MM.1S (cell line): Measurements from ENCODE around the gene CELF4.

ENCODE experiments used
- DNase-seq: peaks from one replicate; pipeline ENCODE4 v3.0.0-alpha.2; 2015
- H2AFZ ChIP-seq: fragments of 300-600 bp; sonication (generic); 2 replicates; pipeline ENCODE4 v1.6.0; 2016; ENCODE audit warnings: antibody characterized with exemption, low read length
- H3F3A ChIP-seq: fragments of 300-600 bp; sonication (generic); 2 replicates; pipeline ENCODE4 v1.6.1; 2016; ENCODE audit warnings: mild to moderate bottlenecking, antibody characterized with exemption, low read length, moderate library complexity, mixed read lengths; ENCODE audit not compliant: insufficient read depth
- H3K27ac ChIP-seq: fragments of 300-600 bp; sonication (generic); 2 replicates; pipeline ENCODE4 v1.5.1; 2016; ENCODE audit warnings: mild to moderate bottlenecking, low read length
- H3K27me3 ChIP-seq: fragments of 300-600 bp; sonication (generic); replicated peaks from 2 replicates; pipeline ENCODE4 v1.6.0; 2016; ENCODE audit warnings: low read length; ENCODE audit not compliant: insufficient read depth
- H3K36me3 ChIP-seq: fragments of 300-600 bp; sonication (generic); replicated peaks from 2 replicates; pipeline ENCODE4 v1.6.1; 2016; ENCODE audit warnings: mild to moderate bottlenecking, low read length, mixed read lengths; ENCODE audit not compliant: insufficient read depth
- H3K4me1 ChIP-seq: fragments of 300-600 bp; sonication (generic); 2 replicates; pipeline ENCODE4 v1.6.1; 2016; ENCODE audit warnings: low read length, mixed read lengths
- H3K4me2 ChIP-seq: fragments of 300-600 bp; sonication (generic); 2 replicates; pipeline ENCODE4 v1.6.0; 2016; ENCODE audit warnings: low read depth, low read length
- H3K4me3 ChIP-seq: fragments of 300-600 bp; sonication (generic); 2 replicates; pipeline ENCODE4 v1.5.1; 2016; ENCODE audit warnings: low read length, mixed read lengths
- H3K79me2 ChIP-seq: fragments of 300-600 bp; sonication (generic); 2 replicates; pipeline ENCODE4 v1.6.1; 2016; ENCODE audit warnings: mixed run types, low read length, mixed read lengths
- H3K9ac ChIP-seq: fragments of 300-600 bp; sonication (generic); 2 replicates; pipeline ENCODE4 v1.6.1; 2016; ENCODE audit warnings: low read length, mixed read lengths
- H3K9me2 ChIP-seq: fragments of 300-600 bp; sonication (generic); replicated peaks from 2 replicates; pipeline ENCODE4 v1.6.1; 2016; ENCODE audit warnings: mild to moderate bottlenecking, low read length, mixed read lengths; ENCODE audit not compliant: insufficient read depth
- H3K9me3 ChIP-seq: fragments of 300-600 bp; sonication (generic); replicated peaks from 2 replicates; pipeline ENCODE4 v1.6.1; 2016; ENCODE audit warnings: mild to moderate bottlenecking, low read length, mixed read lengths; ENCODE audit not compliant: insufficient read depth
- H4K20me1 ChIP-seq: fragments of 300-600 bp; sonication (generic); 2 replicates; pipeline ENCODE4 v1.6.1; 2016; ENCODE audit warnings: mild to moderate bottlenecking, low read length, moderate library complexity, mixed read lengths; ENCODE audit not compliant: insufficient read depth
- CTCF ChIP-seq: fragments of 300-600 bp; sonication (generic); IDR thresholded peaks from 2 replicates; pipeline ENCODE4 v1.5.1; 2016; ENCODE audit warnings: antibody characterized with exemption, low read length, mixed read lengths
- EZH2 ChIP-seq: fragments of 300-600 bp; sonication (generic); optimal IDR thresholded peaks from 2 replicates; pipeline ENCODE3; 2017; ENCODE audit warnings: low read depth, mild to moderate bottlenecking, antibody characterized with exemption, low read length, mixed read lengths
- EZH2phosphoT487 ChIP-seq: fragments of 300-600 bp; sonication (generic); IDR thresholded peaks from 2 replicates; pipeline ENCODE4 v1.6.1; 2018; ENCODE audit warnings: antibody characterized with exemption, low read length

CELF4 gene

DNA sequence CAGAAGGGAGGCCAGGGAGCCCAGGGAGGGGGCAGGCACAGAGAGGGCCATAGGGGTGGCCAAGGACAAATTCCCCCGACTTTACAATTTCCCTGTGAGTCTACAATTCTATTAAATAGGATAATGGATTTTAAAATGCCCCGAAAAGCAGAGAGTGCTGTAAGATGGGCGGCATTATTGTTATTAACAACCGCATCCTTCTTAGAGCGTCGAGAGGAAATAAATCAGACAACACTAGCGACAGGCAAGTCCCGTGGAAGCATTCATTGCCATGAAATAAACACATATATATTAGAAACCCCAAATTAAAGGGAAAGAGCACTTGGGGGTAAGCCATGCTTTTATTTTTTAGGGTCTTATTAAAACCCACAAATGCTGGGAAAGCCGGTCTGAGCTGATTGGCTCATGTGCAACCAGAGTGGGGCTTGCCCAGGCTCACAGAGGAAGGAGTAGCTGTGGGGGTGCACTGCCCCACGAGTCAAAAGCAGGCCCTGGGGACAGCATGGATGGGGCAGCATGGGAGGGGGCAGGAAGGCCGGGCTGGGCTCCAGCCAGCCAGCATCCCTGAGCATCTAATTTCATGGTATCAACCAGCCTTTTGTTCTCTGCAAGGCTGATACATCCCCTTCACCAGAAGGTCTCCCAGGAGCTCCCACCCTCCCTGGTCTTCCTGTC is 187.1 kb downstream of the CELF4 start:
- Histone ChIP-seq H3K27me3 (0 out of 2 replicates have a peak, but pooled peaks cover 4% of the 10 kb centered on the region), H3K4me3 (no peak overlapping the region), H3F3A (no peaks in the 10 kb centered on the region), H3K79me2 (no peaks in the 10 kb centered on the region), H4K20me1 (no peaks in the 10 kb centered on the region), H3K9ac (no peak overlapping the region), H3K36me3 (no peaks in the 10 kb centered on the region), H3K4me2 (no peak overlapping the region), H3K4me1 (no peaks in the 10 kb centered on the region), H3K9me2 (no peaks in the 10 kb centered on the region), H3K27ac (no peak overlapping the region), H2AFZ (no peak overlapping the region), H3K9me3 (no peaks in the 10 kb centered on the region)
- no peak for TF ChIP-seq CTCF
- no peak for TF ChIP-seq EZH2
- no peak for TF ChIP-seq EZH2phosphoT487
- no peak for DNase-seq

- no peak for DNase-seq
- H3K4me1 ChIP-seq, result no peaks in the 10 kb centered on the region
- H3K4me2 ChIP-seq, result no peak overlapping the region
- no peaks in the 10 kb centered on the region for H3K79me2 ChIP-seq
- H2AFZ ChIP-seq, result no peak overlapping the region
- H3K27ac ChIP-seq, result no peak overlapping the region
- no peaks in the 10 kb centered on the region for H4K20me1 ChIP-seq
- H3K36me3 ChIP-seq, result no peaks in the 10 kb centered on the region
- H3K9me3 ChIP-seq, result no peaks in the 10 kb centered on the region
- no peak overlapping the region for H3K4me3 ChIP-seq
- H3K27me3 ChIP-seq, result 0 out of 2 replicates have a peak, but pooled peaks cover 4% of the 10 kb centered on the region
- H3K9me2 ChIP-seq, result no peaks in the 10 kb centered on the region
- no peaks in the 10 kb centered on the region for H3F3A ChIP-seq
- no peak for TF ChIP-seq EZH2phosphoT487
- no peak for TF ChIP-seq EZH2
- no peak for TF ChIP-seq CTCF
- no peak overlapping the region for H3K9ac ChIP-seq
These were observed 190.4 kb downstream of the CELF4 start for GRCh38 chr18:37375181-37375580.

DNA sequence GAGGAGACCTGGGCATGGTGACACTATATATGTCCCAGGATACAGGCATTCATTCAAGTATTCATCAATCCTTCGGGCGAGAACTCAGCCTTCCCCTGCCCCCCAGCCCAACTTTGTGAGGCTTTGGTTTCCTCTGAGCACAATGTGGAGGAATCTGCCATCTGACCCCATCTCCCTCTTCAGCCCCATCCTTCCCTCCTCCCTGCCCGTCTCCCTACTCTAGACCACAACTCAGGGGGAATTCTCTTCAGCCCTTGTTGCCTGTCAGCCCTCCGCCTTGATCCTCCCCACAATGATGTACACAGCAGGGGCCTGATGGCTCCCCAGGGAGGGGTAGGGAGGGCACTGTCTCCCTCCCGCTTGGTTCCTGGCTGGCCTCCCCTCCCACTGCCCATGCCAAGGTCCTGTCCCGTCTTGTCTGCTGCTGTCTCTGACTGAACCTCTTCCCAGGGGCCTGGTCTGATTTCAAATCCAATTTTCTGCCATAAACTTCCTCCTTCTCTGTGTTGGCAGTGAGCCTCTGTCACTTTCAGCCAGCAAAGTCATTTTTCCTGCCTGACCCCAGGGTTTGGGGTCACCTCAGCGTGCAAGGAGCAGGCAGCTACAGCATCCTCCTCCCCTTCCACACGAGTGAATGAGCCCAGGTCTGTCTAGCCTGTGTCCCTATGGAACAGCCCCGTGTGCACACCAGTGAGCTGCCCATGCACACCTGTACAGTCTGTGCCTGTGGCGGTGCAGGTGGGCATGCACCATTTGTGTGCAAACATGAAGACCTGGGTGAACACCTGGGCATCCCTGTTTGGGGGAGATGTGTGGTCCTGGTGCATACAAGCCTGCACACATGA is 197.3 kb downstream of the CELF4 start:
- H2AFZ ChIP-seq, result no peak overlapping the region
- H3K27ac ChIP-seq, result no peak overlapping the region
- no peaks in the 10 kb centered on the region for H3K27me3 ChIP-seq
- DNase-seq, result no peak
- H4K20me1 ChIP-seq, result no peaks in the 10 kb centered on the region
- H3K4me1 ChIP-seq, result no peaks in the 10 kb centered on the region
- no peaks in the 10 kb centered on the region for H3F3A ChIP-seq
- no peaks in the 10 kb centered on the region for H3K79me2 ChIP-seq
- no peaks in the 10 kb centered on the region for H3K9me3 ChIP-seq
- H3K4me2 ChIP-seq, result no peak overlapping the region
- no peak overlapping the region for H3K4me3 ChIP-seq
- no peak overlapping the region for H3K9ac ChIP-seq
- no peaks in the 10 kb centered on the region for H3K36me3 ChIP-seq
- no peaks in the 10 kb centered on the region for H3K9me2 ChIP-seq
- TF ChIP-seq CTCF, result no peak
- TF ChIP-seq EZH2, result no peak
- no peak for TF ChIP-seq EZH2phosphoT487
